Mesenteric fat pad (tissue), 1 donor: Measurements from ENCODE around the gene LCLAT1. TPM values are rescaled to one million over a fixed set of nuclear protein-coding genes. Genes with fewer than 3 reads are reported as not detected.

Experiments used
- DNase-seq: peaks from one replicate; pipeline ENCODE4 v3.0.0-alpha.2; 2020; ENCODE audit warnings: low spot score
- total RNA-seq: library from RNA; stranded (reverse); fragmentation: NEBNext Ultra II Directional; extraction: Animal tissue kit (Norgen Biotek cat#: 25700); gene quantifications from one replicate; pipeline ENCODE4 v1.2.1, GENCODE V29; 2021
- donor health status: DM: yes; HTN: yes; CAD: no.

The LCLAT1 gene
- total RNA-seq, 1 donor from 2014 or later: 10.9 TPM

- DNase-seq: no peak
These were observed 67.2 kb downstream of the LCLAT1 start for GRCh38 chr2:30514134-30514847.

GRCh38 chr2:30514848-30515435, 67.9 kb downstream of the LCLAT1 start:
- DNase-seq: no peak

GRCh38 chr2:30516166-30516565, 69.1 kb downstream of the LCLAT1 start:
- no peak for DNase-seq

GRCh38 chr2:30519796-30520195, 72.8 kb downstream of the LCLAT1 start:
- DNase-seq: no peak

- DNase-seq: no peak
These were observed 75.4 kb downstream of the LCLAT1 start for GRCh38 chr2:30522421-30522820.

- DNase-seq: no peak
These were observed 80.4 kb downstream of the LCLAT1 start for GRCh38 chr2:30527411-30527810.

- DNase-seq: no peak
These were observed 80.8 kb downstream of the LCLAT1 start for GRCh38 chr2:30527859-30528258.

- DNase-seq: no peak
These were observed 83.3 kb downstream of the LCLAT1 start for GRCh38 chr2:30530346-30530745.

GRCh38 chr2:30541680-30542079, 94.6 kb downstream of the LCLAT1 start:
- no peak for DNase-seq

GRCh38 chr2:30545875-30546274, 98.8 kb downstream of the LCLAT1 start:
- DNase-seq: no peak

- no peak for DNase-seq
These were observed 101.3 kb downstream of the LCLAT1 start for GRCh38 chr2:30548386-30548785.

- no peak for DNase-seq
These were observed 102.0 kb downstream of the LCLAT1 start for GRCh38 chr2:30549096-30549495.

- DNase-seq: no peak
These were observed 112.7 kb downstream of the LCLAT1 start for GRCh38 chr2:30559544-30560275.

- no peak for DNase-seq
These were observed 114.3 kb downstream of the LCLAT1 start for GRCh38 chr2:30561349-30561748.

GRCh38 chr2:30565851-30566358, 118.9 kb downstream of the LCLAT1 start:
- DNase-seq: no peak

GRCh38 chr2:30566631-30567030, 119.6 kb downstream of the LCLAT1 start:
- no peak for DNase-seq

- no peak for DNase-seq
These were observed 120.3 kb downstream of the LCLAT1 start for GRCh38 chr2:30567317-30567716.

GRCh38 chr2:30569946-30570345, 122.9 kb downstream of the LCLAT1 start:
- DNase-seq: no peak

- DNase-seq: no peak
These were observed 130.1 kb downstream of the LCLAT1 start for GRCh38 chr2:30577151-30577550.

- DNase-seq: no peak
These were observed 133.3 kb downstream of the LCLAT1 start for GRCh38 chr2:30580391-30580790.

GRCh38 chr2:30582521-30582920, 135.5 kb downstream of the LCLAT1 start:
- no peak for DNase-seq

GRCh38 chr2:30583204-30583749, 136.2 kb downstream of the LCLAT1 start:
- no peak for DNase-seq
